ENCODE data around the gene B4GALT1.
A peak's percentile ranks its signal among the peaks of the same experiment; 100 is the strongest.

The B4GALT1 gene, protein sequence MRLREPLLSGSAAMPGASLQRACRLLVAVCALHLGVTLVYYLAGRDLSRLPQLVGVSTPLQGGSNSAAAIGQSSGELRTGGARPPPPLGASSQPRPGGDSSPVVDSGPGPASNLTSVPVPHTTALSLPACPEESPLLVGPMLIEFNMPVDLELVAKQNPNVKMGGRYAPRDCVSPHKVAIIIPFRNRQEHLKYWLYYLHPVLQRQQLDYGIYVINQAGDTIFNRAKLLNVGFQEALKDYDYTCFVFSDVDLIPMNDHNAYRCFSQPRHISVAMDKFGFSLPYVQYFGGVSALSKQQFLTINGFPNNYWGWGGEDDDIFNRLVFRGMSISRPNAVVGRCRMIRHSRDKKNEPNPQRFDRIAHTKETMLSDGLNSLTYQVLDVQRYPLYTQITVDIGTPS

DNA sequence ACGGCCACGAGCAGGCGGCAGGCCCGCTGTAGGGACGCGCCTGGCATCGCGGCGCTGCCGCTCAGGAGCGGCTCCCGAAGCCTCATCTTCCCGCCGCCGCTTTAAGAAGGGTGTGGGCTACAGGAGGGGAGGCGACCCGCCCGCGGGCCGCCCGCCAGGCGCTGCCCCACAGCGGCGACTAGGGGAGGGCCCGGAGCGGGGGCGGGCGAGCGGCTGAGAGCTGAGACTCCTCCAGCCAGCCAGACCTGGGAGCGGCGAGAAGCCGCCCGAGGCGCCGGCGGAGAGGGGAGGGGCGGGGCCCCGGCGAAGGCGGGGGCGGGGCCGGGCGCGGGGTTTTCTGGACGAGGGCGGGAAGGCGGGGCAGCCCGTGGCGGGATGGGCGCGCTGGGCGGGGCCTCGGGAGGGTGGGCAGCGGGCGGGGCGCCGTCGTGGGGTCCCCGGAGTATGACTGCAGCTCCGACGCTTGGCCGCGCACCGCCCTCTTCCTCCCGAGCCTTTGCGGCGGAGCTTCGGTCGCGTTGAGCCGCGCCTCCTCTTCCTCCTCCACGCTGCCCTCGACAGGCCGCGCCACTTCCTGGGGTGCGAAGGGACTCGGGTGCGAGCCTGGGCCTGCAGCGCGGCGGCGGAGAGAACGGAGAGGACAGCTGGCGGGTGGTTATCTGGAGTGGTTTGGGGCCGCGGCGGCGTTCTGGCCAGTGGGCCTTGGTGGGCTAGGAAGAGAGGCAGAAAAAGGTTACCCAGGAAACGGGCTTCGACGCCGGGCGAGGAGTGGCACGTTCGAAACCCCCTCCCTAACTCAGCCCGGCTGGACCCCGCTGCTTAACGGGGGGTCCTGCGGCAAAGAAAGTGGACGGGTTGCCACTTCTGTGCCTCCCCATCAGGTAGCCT is at the start of gene B4GALT1:
TSS of gene B4GALT1 (minus strand) at position 253 of the 888 bp plus-strand sequence. CDS start at position 86, 167 bp downstream.
- peak; percentile 97 for DNase-seq (ENCODE audit: low spot score)

DNA sequence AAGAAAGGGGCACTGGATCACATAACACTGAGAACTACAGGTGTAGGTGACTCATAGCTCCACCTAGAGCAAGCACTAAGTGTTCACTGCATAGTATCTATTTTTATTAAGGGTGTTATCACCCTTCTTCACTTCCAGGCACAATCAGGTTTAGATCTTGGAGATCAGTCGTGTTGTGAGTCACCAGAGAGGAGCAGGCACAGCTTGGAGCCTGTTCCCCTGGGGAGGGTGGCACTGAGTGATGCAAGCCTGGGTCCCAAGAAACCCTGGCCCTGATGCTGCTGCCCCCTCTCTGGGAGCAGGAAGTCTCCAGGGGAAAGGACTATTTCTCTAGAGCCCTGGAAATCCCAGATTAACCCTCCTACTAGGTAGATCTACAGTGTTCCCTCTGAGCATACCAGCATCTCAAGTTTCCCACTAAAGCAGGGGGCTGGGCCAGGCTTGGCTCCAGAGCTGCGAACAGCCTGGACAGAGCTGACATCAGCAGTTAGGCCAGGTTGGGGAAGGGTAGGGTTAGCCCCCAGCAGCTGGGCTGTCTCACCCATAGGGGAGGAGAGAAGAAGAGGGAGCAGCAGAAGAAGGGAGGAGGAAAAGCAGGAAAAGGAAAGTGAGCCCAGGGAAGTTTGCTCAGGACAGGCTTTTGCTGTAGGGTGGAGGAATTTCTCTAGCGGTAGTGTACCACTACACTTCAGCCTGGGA is 44.7 kb upstream of the B4GALT1 start:
- DNase-seq (ENCODE audit: low spot score): no peak

DNA sequence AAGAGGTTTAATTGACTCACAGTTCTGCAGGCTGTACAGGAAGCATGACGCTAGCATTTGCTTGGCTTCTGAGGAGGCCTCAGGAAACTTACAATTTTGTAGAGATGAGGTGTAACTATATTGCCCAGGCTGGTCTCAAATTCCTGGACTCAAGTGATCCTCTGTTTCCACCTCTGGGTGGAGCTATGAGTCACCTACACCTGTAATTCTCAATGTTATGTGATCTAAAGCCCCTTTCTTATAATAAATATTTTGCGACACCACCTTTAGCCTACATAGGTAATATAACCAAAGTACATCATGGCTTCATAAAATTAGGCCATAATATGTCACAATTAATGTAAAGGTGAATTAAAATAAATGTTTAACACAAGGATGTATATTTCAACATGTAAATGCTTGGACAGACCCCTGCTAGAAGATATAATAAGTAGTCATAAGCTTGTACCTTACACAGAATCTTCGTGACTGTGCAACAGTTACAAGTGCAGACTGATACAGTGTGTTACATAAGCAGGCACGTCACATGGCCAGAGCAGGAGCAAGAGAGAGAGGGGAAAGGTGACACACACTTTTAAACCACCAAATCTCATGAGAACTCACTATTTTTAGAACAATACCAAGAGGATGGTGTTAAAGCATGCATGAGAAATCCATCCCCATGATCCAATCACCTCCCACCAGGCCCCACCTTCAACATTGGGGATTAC is 43.0 kb upstream of the B4GALT1 start:
- no peak for DNase-seq (ENCODE audit: low spot score)

DNA sequence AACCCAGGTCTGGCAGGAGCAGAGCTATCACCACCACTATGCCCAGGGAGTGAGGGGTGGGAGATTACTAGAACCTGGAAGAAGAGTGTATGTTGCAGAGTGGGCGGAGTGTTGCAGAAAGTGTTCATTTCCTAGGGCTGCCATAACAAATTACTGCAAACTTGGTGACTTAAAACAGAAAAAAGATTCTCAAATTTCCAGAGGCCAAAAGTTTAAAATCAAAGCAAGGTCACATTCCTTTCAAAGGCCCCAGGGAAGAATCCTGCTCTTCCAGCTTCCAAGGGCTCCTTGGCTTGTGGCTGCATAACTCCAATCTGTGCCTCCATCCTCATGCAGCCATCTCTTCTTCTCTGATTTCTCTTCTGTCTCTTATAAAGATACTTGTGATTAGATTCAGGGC is 42.3 kb upstream of the B4GALT1 start:
- no peak for DNase-seq (ENCODE audit: low spot score)

DNA sequence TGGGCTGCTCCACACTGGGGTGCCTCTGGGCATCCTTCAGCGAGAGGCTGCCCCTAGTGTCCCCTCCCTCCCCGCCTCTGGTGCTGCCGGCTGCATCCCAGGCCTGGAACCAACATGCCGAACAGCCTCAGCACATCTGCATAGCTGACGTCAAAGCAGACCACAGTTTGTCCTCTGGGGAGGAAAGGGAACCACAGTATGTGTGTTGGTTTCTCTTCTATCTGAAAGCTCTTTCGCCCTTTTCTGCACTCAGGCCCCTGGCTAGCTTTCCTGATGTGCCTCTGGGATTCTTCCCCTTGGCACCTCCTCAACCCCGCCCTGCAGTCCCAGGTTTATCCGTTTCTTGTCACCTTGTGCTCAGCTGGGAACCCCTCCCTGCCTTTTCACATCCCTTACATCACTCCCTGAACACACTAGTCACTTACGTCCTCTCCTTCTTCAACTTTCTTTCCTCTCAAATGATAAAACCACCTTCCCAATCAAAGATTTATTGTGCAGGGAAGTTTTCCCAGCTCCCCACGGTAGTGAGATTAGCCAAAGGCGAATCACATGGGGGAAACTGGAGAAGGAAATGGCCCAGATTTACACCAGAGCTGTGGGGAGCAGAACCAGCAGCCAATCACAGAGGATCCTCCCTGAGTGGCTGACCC is 35.5 kb upstream of the B4GALT1 start:
- DNase-seq (ENCODE audit: low spot score): peak; percentile 26

DNA sequence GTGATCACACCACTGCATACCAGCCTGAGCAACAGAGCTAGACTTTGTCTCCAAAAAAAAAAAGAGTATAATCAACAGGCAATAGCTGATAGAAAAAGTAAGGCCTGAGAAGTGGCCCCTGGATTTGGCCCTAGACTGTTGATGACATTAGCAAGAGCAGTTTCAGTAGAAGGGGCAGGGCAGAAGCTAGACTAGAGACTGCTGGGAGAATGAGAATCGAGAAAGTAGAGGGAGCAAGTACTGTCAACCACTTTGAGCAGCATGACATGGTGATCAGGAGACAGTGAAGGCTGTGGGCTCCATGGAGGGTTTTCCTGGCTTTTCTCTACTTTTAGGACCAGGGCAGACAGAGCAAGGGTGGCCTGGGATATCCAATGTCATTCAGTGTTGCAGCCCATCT is 34.9 kb upstream of the B4GALT1 start:
- no peak for DNase-seq (ENCODE audit: low spot score)

DNA sequence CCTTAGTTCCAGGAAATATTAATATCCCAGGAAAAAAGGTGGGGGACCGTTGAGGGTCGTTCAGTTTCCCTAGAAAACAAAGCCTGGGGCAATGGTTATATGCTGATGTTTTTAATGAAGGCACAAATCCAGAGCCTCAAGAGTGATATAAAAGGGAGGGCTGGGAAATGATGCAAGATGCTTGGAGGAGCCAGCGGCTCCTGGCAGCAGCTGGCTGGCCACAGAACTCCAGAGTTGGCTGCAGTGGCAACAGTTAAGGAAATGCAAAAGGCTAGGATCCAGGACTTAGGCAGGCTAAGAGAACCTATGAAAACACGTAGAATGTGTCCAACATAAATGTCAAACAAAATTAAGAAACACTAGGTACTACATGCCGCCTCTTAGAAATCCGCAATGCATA is 31.0 kb upstream of the B4GALT1 start:
- DNase-seq (ENCODE audit: low spot score): peak; percentile 83

DNA sequence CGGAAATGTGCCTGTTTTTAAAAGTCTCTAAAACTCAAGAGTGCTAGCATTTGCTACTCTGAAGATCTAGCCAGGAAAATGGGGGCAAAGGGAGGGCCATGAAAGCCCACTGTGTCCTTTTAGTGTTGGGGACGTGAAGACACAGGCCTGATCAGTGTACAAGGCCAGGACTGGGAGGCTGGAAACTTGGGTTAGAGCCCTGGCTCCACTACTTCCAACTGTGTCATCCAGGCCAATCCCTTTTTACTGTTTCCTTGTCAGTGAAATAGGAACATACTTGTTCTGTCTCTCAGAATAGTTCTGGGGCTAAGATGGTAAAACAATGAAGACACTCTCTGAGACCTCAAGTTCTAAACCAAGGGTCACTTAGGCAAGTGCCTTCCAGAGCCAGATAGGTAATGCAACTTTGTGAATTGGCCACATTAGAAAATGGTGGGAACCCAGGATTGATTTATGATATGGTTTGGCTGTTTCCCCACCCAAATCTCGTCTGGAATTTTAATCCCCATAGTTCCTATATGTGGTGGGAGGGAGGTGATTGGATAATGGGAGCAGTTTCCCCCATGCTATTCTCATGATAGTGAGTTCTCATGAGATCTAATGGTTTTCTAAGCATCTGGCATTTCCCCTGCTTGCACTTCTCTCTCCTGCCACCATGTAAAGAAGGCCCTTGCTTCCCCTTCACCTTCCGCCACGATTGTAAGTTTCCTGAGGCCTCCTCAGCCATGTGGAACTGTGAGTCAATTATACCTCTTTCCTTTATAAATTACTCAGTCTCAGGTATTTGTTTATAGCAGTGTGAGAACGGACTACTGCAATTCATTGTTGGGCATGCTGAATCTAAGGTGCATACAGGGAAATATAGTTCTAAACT is 30.4 kb upstream of the B4GALT1 start:
- DNase-seq (ENCODE audit: low spot score): no peak

DNA sequence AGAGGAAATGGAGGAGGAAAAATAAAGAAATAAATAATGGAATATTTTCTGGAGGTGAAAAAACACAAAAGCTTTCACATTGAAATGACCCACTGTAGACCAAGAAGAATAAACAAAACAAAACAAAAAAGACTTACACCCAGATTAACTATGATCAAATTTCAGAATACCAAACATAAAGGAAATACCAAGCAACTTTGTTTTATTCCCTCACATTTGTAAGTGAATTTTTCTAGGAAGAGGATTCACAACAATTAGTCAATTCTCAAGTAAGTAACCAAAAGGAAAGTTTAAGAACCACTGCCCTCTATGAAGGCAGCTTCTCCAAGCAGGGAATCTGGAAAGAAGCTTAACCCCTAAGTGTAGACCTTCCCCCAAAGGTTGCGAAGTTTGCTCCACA is 29.6 kb upstream of the B4GALT1 start:
- DNase-seq (ENCODE audit: low spot score): no peak

DNA sequence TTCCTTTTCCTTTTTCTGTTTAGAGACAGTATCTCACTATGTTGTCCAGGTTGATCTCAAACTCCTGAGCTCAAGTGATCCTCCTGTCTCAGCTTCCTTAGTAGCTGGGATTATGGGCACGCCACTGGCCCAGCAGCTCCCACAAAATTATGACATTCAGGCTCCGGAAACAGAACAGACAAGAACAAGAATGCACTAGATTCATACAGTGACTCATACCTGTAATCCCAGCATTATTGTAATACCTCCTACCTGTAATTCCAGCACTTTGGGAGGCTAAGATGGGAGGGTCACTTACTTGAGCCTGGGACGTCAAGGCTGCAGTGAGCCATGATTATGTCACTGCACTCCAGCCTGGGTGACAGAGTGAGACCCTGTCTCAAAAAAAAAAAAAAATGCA is 26.7 kb upstream of the B4GALT1 start:
- no peak for DNase-seq (ENCODE audit: low spot score)

DNA sequence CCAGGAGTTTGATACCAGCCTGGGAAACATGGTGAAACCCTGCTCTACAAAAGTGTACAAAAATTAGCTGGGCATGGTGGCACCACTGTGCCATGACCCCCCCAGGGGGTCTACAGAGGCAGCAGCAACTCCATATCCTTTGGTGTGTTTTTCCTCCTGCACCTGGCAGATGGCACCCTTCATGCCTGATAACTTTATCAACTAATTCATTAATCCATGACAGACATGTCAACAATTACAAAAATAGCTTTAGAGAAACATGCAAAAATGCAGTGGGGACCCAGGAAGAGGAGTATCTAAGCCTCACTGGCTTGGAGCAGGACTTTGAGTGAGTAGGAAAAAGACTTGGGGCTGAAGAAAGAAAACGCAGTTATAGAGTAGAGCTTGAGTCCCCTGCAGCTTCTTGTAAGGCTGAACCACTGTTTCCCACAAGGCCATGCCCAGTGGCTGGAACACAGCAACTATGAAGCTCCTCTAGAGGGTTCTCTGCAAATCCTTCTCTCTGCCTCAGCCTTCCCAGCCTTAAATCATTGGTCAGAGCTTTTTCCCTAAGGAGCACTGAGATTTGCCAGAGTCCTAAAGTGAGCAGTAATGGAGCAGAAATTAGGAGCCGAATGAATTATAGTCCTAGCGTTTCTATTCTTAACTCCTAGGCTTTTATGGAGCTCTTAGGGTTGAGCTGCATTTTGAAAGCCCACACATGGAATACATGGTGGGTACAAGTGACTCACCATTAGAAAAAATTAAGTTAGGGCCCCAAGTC is 25.5 kb upstream of the B4GALT1 start:
- DNase-seq (ENCODE audit: low spot score): no peak

DNA sequence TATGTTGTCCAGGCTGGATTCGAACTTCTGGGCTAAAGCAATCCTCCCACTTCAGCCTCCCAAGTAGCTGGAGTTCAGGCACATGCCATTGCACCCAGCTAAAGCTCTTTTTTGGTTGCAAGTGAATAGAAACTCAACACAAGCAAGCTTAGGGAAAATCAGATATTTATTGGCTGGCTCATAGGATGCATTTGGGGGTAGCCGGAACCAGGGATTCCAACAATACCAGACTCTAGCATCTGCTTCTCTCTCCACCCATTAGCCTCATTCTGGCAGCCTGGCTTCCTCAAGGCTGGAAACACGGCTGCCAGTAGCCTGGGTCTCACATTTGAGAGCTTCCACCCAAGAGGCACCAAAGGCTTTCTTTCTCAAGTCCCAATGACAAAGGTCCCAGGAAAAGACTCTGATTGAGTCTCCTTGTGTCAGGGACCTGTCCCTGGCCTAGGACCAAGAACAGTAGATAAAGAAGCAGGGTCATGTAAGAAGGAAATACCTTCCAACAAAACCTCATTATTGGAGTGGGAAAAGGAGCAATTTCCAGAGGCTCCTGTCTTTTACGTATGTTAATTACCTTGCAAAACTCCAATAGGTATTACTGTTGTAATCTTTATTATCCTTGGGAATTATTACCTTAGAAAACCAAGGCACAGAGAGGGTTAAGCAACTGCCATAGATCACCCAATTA is 23.0 kb upstream of the B4GALT1 start:
- peak; percentile 34 for DNase-seq (ENCODE audit: low spot score)

DNA sequence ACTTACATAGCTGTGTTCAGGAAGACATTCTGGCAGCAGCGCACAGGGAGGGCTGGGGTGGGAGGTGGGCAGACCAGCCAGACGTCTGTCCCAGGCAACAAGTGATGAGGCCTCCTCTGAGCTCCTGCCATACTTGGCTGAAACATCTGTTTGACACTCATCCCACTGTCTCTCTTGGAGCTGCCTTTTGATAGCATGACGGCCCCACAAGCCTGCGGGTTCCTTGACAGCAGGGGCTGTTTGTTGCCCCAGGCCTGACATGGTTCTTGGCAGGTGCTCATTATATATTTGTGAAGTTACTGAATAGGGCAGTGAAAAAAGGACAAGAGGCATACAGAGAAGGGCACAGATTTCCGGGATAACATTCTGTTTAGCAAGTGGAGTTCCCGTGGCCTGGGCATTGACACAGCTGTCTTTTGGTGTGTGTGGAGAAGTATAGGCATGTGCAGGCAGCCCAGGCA is 22.2 kb upstream of the B4GALT1 start:
- DNase-seq (ENCODE audit: low spot score): no peak

DNA sequence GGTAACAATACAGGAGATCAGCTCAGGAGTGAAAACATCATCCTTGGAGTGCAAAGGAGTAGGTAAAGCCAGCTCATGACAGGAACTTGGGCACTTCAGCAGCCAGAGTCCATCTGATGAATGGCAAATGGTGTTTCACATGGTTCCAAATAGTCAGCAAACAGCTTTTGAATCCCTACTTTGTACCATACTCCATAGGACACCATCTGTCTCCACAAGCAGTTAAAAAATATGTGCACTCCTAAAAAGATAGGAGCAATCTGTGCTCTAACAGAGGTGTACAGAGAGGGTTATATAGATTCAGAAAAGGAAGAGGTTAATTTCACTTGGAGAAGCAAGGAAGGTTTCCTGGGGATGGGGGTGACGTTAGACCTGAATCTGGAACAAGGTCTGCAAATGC is 21.6 kb upstream of the B4GALT1 start:
- DNase-seq (ENCODE audit: low spot score): no peak

DNA sequence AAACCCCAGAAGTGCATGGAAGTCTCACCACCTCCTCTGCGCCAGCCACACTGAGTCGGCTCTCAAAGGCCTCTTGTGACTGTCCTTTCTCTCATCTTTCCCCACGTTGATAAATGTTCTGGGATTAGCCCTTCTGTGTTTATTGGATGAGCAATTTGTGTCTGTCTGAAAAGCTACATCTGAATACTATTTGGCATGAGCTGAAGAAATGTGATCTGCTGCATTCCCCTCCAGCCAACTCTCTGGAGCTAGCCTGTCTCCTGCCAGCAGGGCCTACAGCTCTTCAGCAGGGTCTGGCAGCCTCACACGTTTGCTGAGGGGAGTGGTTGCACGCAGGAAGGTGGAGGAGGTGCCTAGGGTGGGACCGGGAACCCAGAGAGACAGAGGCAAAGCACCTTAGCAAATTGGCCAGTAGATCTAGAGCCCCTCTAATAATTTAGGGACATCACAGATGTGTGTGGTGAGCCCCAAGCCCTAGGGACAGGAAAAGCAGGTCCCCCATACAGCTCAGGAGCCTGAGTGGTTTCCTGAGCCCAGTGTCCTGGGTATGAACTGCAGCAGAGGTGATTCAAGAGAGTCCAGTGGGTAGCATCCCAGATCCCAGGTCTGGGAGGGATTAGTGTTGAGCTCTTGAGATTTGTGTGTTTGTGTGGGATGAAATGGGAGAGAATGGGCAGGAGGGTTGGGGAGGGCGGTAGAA is 20.5 kb upstream of the B4GALT1 start:
- peak; percentile 85 for DNase-seq (ENCODE audit: low spot score)

DNA sequence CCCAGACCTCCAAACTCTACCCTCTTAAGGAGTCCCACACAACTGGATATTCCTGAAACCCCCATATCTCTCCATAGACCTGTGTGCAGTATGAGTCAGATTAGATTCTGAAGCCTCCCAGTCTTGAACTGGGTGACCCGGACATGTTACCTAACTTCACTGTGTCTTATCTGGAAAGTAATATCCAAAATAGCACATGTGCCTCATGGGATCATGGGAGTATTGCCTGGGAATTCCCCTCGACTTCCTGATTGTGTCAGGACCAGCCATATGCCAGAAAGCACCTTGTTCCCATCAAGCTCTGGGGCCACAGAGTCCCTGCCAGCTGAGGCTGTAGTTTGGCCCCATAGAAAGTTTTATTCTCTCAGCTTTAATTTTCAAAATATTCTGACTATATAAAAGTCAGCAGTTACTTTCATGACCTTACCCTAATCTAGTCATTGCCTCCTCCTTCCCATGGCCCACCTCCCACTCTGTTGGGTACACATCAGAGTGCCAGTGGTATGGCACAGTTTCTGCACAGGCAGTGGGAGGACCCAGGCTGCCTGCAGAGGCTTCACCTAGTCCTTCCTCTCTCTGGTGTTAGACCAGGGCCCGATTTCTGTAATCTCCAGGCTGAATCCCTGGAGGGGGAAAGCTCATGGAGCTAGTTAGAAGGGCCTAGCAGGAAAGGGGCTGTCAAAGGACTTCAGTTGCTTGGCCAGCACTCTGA is 19.5 kb upstream of the B4GALT1 start:
- DNase-seq (ENCODE audit: low spot score): no peak

DNA sequence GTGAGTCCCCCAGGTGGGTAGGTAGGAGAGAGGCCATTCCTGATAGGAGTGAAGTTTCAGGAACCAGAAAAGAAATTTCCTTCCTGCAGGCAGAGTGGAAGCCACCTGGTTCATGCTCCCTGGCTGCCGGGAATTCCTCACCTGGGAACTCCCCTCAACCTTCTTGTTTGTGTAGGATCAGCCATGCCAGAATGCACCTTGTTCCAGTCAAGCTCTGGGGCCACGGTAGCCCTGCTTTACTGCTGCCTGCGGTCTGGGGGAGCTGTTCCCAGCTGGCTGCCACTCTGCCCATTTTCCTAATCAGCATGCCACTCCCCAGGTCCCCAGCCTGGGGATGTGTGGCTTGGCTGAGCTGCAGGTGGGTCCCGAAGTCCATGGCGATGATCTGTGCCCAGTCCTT is 18.7 kb upstream of the B4GALT1 start:
- no peak for DNase-seq (ENCODE audit: low spot score)

DNA sequence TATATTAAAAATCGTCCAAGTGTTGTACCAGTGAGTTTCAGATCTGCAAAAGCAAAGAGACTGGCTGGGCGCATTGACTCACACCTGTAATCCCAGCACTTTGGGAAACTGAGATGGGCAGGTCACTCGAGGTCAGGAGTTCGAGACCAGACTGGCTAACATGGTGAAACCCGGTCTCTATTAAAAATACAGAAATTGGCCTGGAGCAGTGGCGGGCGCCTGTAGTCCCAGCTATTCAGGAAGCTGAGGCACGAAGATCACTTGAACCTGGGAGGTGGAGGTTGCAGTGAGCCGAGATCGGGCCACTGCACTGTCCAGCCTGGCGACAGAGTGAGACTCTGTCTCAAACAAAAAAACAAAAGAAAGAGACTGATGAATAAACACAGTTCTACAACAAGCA is 18.3 kb upstream of the B4GALT1 start:
- DNase-seq (ENCODE audit: low spot score): no peak

Measured in GM03348 (cell line).